Measurements from ENCODE around the gene UBA5. TPM values are rescaled to one million over a fixed set of nuclear protein-coding genes. Genes with fewer than 3 reads are reported as not detected.
A peak's percentile ranks its signal among the peaks of the same experiment; 100 is the strongest.

UBA5 gene
- total RNA-seq, 1 experiment from 2014 or later: 45.0 TPM

GRCh38 chr3:132659365-132660051, 621 bp upstream of the UBA5 start, which contains the start of gene ACAD11:
ACAD11 (minus strand) TSS chr3:132659809; CDS start chr3:132659751, 58 bp downstream.
- H3K4me3 ChIP-seq: peak within 1 kb of the TSS; percentile 81
- peak within 1 kb of the TSS; percentile 63 for H3K27ac ChIP-seq
- H3K27me3 ChIP-seq (replicated peaks): no peaks in the 10 kb centered on the region
- H3K9me3 ChIP-seq (replicated peaks): no peaks in the 10 kb centered on the region
- peaks cover 8% of the 10 kb centered on the region; the same call in 1 of the 2 replicates for H3K4me1 ChIP-seq (replicated peaks)
- peak; percentile 59 to 72 for DNase-seq (ENCODE audit: low read depth in 1 of 2, low spot score in 2 of 2)
- H3K36me3 ChIP-seq: no peaks in the 10 kb centered on the region

DNA sequence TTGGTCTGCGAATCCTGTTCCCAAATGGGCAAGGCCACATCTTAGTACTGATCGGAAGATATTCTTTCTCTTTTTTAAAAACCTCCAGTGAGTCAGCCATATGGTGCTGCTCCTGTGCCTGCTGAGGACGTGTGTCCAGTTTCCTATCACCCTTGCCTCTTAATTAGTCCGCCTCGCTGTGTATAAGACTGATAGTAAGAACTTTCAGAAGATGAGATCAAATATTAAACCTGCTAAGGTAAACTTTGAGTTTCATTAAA, 612 bp downstream of the UBA5 start:
- no peak for DNase-seq (ENCODE audit: low read depth in 1 of 2, low spot score in 2 of 2)
- peak overlapping the region; percentile 81 for H3K4me3 ChIP-seq
- no peaks in the 10 kb centered on the region for H3K36me3 ChIP-seq
- H3K27me3 ChIP-seq (replicated peaks): no peaks in the 10 kb centered on the region
- H3K27ac ChIP-seq: peak overlapping the region; percentile 63; the same call in 1 of the 2 replicates
- H3K9me3 ChIP-seq (replicated peaks): no peaks in the 10 kb centered on the region
- H3K4me1 ChIP-seq (replicated peaks): peaks cover 8% of the 10 kb centered on the region; the same call in 1 of the 2 replicates

- Histone ChIP-seq H3K36me3 (no peaks in the 10 kb centered on the region), H3K9me3 (replicated peaks) (no peaks in the 10 kb centered on the region), H3K4me1 (replicated peaks) (peaks cover 8% of the 10 kb centered on the region; the same call in 1 of the 2 replicates), H3K27ac (no peak overlapping the region; the same call in 1 of the 2 replicates), H3K27me3 (replicated peaks) (no peaks in the 10 kb centered on the region), H3K4me3 (peak overlapping the region; percentile 81)
- DNase-seq (ENCODE audit: low read depth in 1 of 2, low spot score in 2 of 2): no peak
Measured at GRCh38 chr3:132661101-132661500, 972 bp downstream of the UBA5 start.

GRCh38 chr3:132662212-132662611, 2.1 kb downstream of the UBA5 start:
- H3K36me3 ChIP-seq: no peaks in the 10 kb centered on the region
- peaks cover 8% of the 10 kb centered on the region; the same call in 1 of the 2 replicates for H3K4me1 ChIP-seq (replicated peaks)
- no peak overlapping the region for H3K27ac ChIP-seq
- no peaks in the 10 kb centered on the region for H3K9me3 ChIP-seq (replicated peaks)
- no peaks in the 10 kb centered on the region for H3K27me3 ChIP-seq (replicated peaks)
- DNase-seq (ENCODE audit: low read depth in 1 of 2, low spot score in 2 of 2): no peak
- H3K4me3 ChIP-seq: no peak overlapping the region

DNA sequence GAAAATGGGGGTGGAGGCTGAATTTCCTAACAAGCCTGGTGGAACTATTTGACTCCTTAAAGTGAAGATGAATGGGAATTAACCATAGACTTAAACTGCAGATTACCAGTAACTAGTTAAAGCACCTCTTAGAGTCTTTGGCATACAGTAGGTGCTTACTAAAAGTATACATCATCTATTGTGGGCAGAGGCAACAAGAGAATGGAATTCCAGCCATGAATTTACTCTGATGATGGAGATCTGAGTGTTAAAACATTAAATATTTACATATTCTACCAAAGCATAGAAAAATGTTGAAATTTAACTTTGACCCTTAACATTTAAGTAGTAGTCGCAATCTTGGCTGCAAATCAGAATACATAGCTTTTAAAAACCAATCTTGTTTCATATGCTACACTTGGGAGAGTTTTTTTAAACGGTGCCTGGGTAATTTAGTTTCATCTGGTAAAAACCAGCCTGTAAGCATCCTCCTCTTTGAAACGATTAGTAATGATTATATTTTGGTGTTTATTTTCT, 5.2 kb downstream of the UBA5 start:
- no peak overlapping the region for H3K27ac ChIP-seq
- no peaks in the 10 kb centered on the region for H3K27me3 ChIP-seq (replicated peaks)
- no peaks in the 10 kb centered on the region for H3K4me1 ChIP-seq (replicated peaks)
- peaks cover 6% of the 10 kb centered on the region for H3K36me3 ChIP-seq
- no peaks in the 10 kb centered on the region for H3K9me3 ChIP-seq (replicated peaks)
- no peak for DNase-seq (ENCODE audit: low read depth in 1 of 2, low spot score in 2 of 2)
- no peak overlapping the region for H3K4me3 ChIP-seq

GRCh38 chr3:132669256-132669777, 9.2 kb downstream of the UBA5 start:
- DNase-seq (ENCODE audit: low read depth in 1 of 2, low spot score in 2 of 2): no peak
- Histone ChIP-seq H3K4me3 (no peak overlapping the region), H3K36me3 (peaks cover 31% of the 10 kb centered on the region), H3K27ac (no peak overlapping the region), H3K4me1 (replicated peaks) (no peaks in the 10 kb centered on the region), H3K27me3 (replicated peaks) (no peaks in the 10 kb centered on the region), H3K9me3 (replicated peaks) (no peaks in the 10 kb centered on the region)

GRCh38 chr3:132675408-132675807, 15.3 kb downstream of the UBA5 start:
- H3K4me3 ChIP-seq: no peak overlapping the region
- no peak overlapping the region for H3K27ac ChIP-seq
- peaks cover 70% of the 10 kb centered on the region for H3K36me3 ChIP-seq
- DNase-seq (ENCODE audit: low read depth in 1 of 2, low spot score in 2 of 2): no peak
- no peaks in the 10 kb centered on the region for H3K4me1 ChIP-seq (replicated peaks)
- H3K9me3 ChIP-seq (replicated peaks): no peaks in the 10 kb centered on the region
- H3K27me3 ChIP-seq (replicated peaks): no peaks in the 10 kb centered on the region

GRCh38 chr3:132679911-132680310, 19.8 kb downstream of the UBA5 start:
- H3K36me3 ChIP-seq: peaks cover 60% of the 10 kb centered on the region
- no peaks in the 10 kb centered on the region for H3K4me1 ChIP-seq (replicated peaks)
- H3K27me3 ChIP-seq (replicated peaks): no peaks in the 10 kb centered on the region
- no peak for DNase-seq (ENCODE audit: low read depth in 1 of 2, low spot score in 2 of 2)
- no peaks in the 10 kb centered on the region for H3K9me3 ChIP-seq (replicated peaks)
- no peak overlapping the region for H3K27ac ChIP-seq
- no peak overlapping the region for H3K4me3 ChIP-seq

DNA sequence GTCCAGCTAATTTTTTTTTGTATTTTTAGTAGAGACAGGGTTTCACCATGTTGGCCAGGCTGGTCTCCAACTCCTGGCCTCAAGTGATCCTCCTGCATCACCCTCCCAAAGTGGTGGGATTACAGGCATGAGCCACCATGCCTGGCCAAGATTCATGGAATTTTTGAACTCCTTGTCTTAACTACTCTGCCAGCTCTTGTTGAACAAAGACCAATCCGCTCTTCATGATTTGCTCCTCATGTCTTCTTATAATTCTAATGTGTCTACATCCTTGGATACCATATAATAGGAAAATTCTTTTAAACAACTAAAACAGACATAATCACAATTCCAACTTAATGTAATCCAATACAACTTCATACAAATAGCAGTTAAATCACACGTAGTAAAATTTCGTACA, 21.3 kb downstream of the UBA5 start:
- Histone ChIP-seq H3K4me3 (no peak overlapping the region), H3K4me1 (replicated peaks) (no peaks in the 10 kb centered on the region), H3K27me3 (replicated peaks) (no peaks in the 10 kb centered on the region), H3K36me3 (peaks cover 57% of the 10 kb centered on the region), H3K9me3 (replicated peaks) (no peaks in the 10 kb centered on the region), H3K27ac (no peak overlapping the region)
- DNase-seq (ENCODE audit: low read depth in 1 of 2, low spot score in 2 of 2): no peak

DNA sequence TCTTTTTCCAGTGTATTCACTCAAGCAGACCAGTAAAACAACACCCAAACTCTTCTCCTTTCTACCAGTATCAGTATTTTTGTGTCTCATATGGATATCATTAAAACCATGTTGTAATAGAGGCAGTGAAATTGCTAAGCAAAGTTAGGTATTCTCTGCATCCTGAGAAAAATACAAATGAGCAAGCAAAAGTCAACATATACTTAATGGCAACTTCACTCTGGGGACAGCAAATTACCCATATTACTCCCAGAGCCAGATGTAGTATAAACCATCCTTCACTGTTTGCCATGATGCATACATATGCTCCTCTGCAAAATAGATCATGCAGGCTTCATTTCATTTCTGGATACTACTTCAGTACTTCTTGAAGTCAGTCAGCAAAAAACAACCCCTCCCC, 22.1 kb downstream of the UBA5 start:
- Histone ChIP-seq H3K9me3 (replicated peaks) (no peaks in the 10 kb centered on the region), H3K27me3 (replicated peaks) (no peaks in the 10 kb centered on the region), H3K4me1 (replicated peaks) (no peaks in the 10 kb centered on the region), H3K4me3 (no peak overlapping the region), H3K27ac (no peak overlapping the region), H3K36me3 (peaks cover 51% of the 10 kb centered on the region)
- DNase-seq (ENCODE audit: low read depth in 1 of 2, low spot score in 2 of 2): no peak

GRCh38 chr3:132690040-132690439, 29.9 kb downstream of the UBA5 start:
- Histone ChIP-seq H3K9me3 (replicated peaks) (no peaks in the 10 kb centered on the region), H3K27me3 (replicated peaks) (no peaks in the 10 kb centered on the region), H3K36me3 (peaks cover 69% of the 10 kb centered on the region), H3K4me3 (no peak overlapping the region), H3K4me1 (replicated peaks) (no peaks in the 10 kb centered on the region), H3K27ac (no peak overlapping the region)
- no peak for DNase-seq (ENCODE audit: low read depth in 1 of 2, low spot score in 2 of 2)

GRCh38 chr3:132694991-132695390, 34.9 kb downstream of the UBA5 start:
- Histone ChIP-seq H3K27ac (no peak overlapping the region), H3K27me3 (replicated peaks) (no peaks in the 10 kb centered on the region), H3K36me3 (peaks cover 65% of the 10 kb centered on the region), H3K4me1 (replicated peaks) (no peaks in the 10 kb centered on the region), H3K4me3 (no peak overlapping the region), H3K9me3 (replicated peaks) (no peaks in the 10 kb centered on the region)
- DNase-seq (ENCODE audit: low read depth in 1 of 2, low spot score in 2 of 2): no peak

GRCh38 chr3:132695422-132695821, 35.3 kb downstream of the UBA5 start:
- peaks cover 64% of the 10 kb centered on the region for H3K36me3 ChIP-seq
- no peaks in the 10 kb centered on the region for H3K27me3 ChIP-seq (replicated peaks)
- no peak overlapping the region for H3K4me3 ChIP-seq
- H3K27ac ChIP-seq: no peak overlapping the region
- DNase-seq (ENCODE audit: low read depth in 1 of 2, low spot score in 2 of 2): no peak
- no peaks in the 10 kb centered on the region for H3K4me1 ChIP-seq (replicated peaks)
- H3K9me3 ChIP-seq (replicated peaks): no peaks in the 10 kb centered on the region

DNA sequence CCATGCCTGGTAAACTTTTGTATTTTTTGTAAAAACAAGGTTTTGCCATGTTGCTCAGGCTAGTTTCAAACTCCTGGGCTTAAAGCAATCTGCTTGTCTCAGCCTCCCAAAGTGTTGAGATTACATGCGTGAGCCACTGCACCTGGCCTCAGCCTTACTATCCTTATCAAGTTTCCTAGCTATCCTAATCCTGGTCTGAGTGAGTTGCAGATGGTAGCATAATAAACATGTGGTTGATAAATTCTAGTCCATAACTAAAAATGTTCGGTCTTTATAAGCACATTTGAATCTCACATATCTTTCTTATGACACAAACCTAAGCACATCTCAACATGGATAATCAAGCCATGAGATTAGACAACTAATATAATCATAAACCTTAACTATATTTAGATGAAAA, 43.6 kb downstream of the UBA5 start:
- H3K36me3 ChIP-seq: peaks cover 47% of the 10 kb centered on the region

More for the DNA sequence above, 43.6 kb downstream of the UBA5 start:
- H3K9me3 ChIP-seq (replicated peaks): no peaks in the 10 kb centered on the region
- no peak overlapping the region for H3K27ac ChIP-seq
- no peaks in the 10 kb centered on the region for H3K4me1 ChIP-seq (replicated peaks)
- no peak for DNase-seq (ENCODE audit: low read depth in 1 of 2, low spot score in 2 of 2)
- no peak overlapping the region for H3K4me3 ChIP-seq
- H3K27me3 ChIP-seq (replicated peaks): no peaks in the 10 kb centered on the region

Measured in SJSA1 (cell line).